GM18870 (cell line): ENCODE data around the gene IRAK1BP1.
"Not testable (repeated sequence)": the region's sequence is repeated elsewhere in the genome, so short reads cannot be mapped to it uniquely, and the experiment has no call there.

Experiments
- ATAC-seq: cut with Tn5 transposase; IDR thresholded peaks from one replicate; pipeline ENCODE4 v1.9.1; 2021; ENCODE audit warnings: moderate library complexity; ENCODE audit not compliant: unreplicated experiment

Gene IRAK1BP1

GRCh38 chr6:78867370-78868040 lies at the start of gene IRAK1BP1:
TSS of gene IRAK1BP1 (plus strand) at chr6:78867551. CDS start at chr6:78867577, 26 bp downstream.
- ATAC-seq: peak; percentile 95

GRCh38 chr6:78824045-78824444 lies 43.3 kb upstream of the IRAK1BP1 start:
- ATAC-seq: no peak

GRCh38 chr6:78829407-78829806 lies 37.9 kb upstream of the IRAK1BP1 start:
- peak; percentile 39 for ATAC-seq

- ATAC-seq: no peak
Observed at GRCh38 chr6:78830805-78831204, 36.5 kb upstream of the IRAK1BP1 start.

- ATAC-seq: no peak
Observed at GRCh38 chr6:78831492-78831891, 35.9 kb upstream of the IRAK1BP1 start.

- peak; percentile 76 for ATAC-seq
Observed at GRCh38 chr6:78832091-78832808, 35.1 kb upstream of the IRAK1BP1 start.

- no peak for ATAC-seq
Observed at GRCh38 chr6:78835817-78836216, 31.5 kb upstream of the IRAK1BP1 start.

- no peak for ATAC-seq
Observed at GRCh38 chr6:78836598-78836997, 30.8 kb upstream of the IRAK1BP1 start.

GRCh38 chr6:78841111-78841510 lies 26.2 kb upstream of the IRAK1BP1 start:
- ATAC-seq: no peak

- ATAC-seq: no peak
Observed at GRCh38 chr6:78842953-78843352, 24.4 kb upstream of the IRAK1BP1 start.

GRCh38 chr6:78844899-78845298 lies 22.5 kb upstream of the IRAK1BP1 start:
- ATAC-seq: no peak

GRCh38 chr6:78845567-78845966 lies 21.8 kb upstream of the IRAK1BP1 start:
- no peak for ATAC-seq

- no peak for ATAC-seq
Observed at GRCh38 chr6:78850621-78851020, 16.7 kb upstream of the IRAK1BP1 start.

- ATAC-seq: no peak
Observed at GRCh38 chr6:78851156-78851555, 16.2 kb upstream of the IRAK1BP1 start.

- ATAC-seq: no peak
Observed at GRCh38 chr6:78854546-78854945, 12.8 kb upstream of the IRAK1BP1 start.

GRCh38 chr6:78858339-78858938 lies 8.9 kb upstream of the IRAK1BP1 start:
- ATAC-seq: not testable (repeated sequence)

GRCh38 chr6:78861509-78861908 lies 5.8 kb upstream of the IRAK1BP1 start:
- no peak for ATAC-seq

- ATAC-seq: no peak
Observed at GRCh38 chr6:78863576-78863975, 3.8 kb upstream of the IRAK1BP1 start.

- no peak for ATAC-seq
Observed at GRCh38 chr6:78864957-78865356, 2.4 kb upstream of the IRAK1BP1 start.

- peak; percentile 31 for ATAC-seq
Observed at GRCh38 chr6:78867020-78867369, 356 bp upstream of the IRAK1BP1 start.

- ATAC-seq: no peak
Observed at GRCh38 chr6:78868116-78868515, 765 bp downstream of the IRAK1BP1 start.

GRCh38 chr6:78875505-78875904 lies 8.2 kb downstream of the IRAK1BP1 start:
- ATAC-seq: no peak
